DMS114 treated with DMSO at 0.1 percent for 48 hours (cell line): Measurements from ENCODE around the gene CAMK2D.

Experiments
- DNase-seq: peaks from one replicate; lab custom pipeline; 2025; ENCODE audit not compliant: unreplicated experiment; lab: John Stamatoyannopoulos, UW

The CAMK2D gene

DNA sequence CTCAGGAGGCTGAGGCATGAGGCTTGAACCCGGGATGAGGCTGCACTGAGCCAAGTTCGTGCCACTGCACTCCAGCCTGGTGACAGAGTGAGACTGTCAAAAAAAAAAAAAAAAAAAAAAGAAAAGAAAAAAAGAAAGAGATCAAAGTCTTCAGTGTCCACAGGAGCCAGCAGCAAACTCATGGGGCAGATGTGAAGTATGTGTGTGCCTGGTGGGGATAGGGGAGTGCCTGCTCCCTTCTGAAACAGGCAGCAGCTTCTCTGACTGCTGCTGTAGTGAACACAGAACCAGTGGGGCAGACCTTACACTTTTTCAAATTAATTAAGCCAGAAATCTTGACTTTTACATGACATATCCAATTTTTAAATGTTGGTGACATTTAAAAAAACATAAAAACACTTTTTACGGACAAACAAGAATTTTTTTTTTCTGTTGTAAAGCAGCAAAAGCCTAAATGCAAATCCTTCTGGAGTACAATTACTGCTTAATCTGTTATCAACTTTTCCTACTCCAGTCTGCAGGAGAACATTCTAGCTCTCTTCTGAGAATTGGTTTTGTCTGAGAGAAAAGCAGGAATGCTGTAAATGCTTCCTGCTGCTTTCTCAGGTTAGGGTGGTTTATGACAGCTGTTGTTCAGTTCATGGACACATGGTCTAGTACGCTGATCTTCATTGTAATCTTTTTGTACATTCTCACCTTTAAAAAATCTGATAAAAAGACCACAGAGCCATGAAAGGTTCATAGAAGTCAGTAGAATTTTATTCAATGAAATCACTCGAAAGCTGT lies 311.1 kb downstream of the CAMK2D start:
- DNase-seq: no peak

DNA sequence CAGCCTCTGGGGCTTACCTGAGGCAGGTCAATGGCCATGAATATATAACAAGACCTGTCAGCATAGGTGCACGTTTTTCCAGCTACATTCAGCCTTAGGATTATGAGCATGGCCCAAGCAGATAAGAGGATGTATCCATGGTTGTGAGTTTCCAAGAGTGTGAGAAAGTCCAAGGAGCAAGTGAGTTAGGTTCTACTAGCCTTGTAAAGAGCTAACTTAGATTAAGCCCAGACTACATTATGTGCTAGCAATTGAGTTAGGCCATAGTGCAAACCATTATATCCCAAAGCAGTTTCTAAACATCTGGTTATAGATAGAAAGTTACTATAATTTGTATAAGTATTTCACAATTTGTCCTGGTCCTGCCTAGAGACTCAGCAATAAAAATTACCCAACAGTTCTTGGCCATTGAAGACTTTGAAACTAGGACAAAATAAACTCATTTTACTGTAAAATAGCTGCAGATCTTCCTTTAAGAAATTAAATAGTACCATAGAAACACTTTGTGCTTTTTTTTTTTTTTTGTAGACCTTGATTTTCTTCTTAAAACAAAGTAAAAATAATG lies 312.0 kb downstream of the CAMK2D start:
- no peak for DNase-seq

DNA sequence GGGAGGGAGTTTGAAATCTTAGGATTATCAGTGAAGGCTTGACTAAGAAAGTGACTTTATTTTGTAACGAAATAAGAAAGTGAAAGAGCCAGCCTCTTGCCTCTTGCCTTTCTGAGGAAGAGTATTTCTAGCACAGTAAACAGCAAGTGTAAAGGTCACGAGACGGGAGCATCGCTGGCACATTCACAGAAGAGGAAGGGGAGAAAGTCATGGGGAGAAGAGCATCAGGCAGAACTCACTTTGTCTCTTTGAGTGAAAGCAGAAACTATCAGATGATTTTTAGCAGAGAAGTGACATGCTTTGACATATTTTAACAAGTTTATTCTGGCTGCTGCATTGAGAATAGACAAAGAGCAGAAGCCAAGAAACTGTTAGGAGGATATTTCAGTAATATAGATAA lies 313.8 kb downstream of the CAMK2D start:
- no peak for DNase-seq

DNA sequence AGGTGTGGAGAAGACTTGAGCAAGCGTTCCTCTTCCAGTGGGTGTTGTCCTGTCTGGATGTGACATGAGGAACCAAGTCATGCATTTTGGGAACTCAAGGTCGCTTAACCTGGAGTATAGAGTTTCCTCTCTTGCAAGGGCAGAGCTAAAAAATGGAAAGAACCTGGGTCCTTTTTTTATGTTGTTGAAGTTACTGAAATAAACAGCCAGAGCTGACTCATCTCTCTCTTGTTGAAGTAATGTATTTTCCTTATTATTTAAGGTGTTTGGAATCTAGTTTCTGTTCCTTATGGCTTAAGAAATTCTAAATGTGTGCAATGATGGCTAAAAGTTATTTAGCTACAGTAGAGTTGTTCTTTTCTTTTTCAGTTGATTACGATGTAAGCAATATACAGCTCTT lies 314.5 kb downstream of the CAMK2D start:
- DNase-seq: no peak

DNA sequence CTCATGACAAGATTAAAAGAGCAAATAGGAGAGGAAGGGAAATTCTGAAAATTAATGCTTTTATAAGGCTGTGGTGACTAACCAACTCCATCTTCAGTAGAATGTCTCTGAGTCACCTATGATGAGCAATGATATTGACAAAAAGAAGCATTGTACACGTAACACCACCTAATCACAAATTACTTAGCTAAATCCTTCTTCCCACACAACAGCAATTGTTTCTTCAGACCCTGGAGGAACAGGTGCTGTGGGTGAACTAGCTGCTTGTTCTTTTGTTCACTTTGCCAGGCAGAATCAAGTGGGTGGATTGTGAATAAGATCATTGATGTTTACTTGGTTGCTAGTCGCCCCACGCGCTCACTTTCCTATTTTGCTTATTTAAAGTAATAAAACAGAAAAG lies 315.5 kb downstream of the CAMK2D start:
- DNase-seq: no peak

DNA sequence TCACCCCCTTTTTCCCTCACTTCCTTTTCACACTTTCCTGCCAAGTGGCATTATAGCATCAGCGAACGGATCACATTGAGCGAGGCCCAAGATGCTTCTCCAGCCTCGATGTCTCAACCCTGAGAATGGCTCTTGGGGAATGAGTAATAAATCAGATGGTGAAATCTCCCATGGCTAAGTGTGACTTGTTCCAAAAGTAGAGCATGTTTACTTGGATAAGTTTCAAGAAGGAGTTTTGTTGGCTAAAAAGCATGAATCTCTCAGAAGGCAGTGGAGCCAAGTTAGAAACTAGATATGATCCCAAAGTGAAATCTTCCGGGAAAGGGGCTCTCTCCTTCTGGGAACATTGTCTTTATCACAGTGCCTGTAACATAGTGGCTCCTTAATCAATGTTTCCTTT lies 316.3 kb downstream of the CAMK2D start:
- no peak for DNase-seq

DNA sequence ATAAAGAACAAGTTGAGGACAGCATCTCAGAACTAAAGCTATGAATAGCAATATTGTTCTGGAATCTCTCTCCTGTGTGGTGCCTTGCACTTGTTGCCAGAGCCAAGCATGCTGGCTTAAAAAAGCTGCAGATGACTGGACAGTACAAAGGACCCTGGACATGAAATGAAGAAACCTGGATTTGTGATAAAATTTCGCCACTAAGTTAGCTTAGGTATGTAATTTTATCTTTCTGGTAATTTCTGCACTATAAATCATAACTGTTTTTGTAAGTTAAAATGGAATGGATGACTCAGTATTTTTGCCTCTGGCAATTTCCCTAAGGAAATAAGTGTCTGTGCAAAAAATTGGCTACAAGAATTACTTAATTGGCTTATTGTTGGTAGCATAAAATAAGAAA lies 317.2 kb downstream of the CAMK2D start:
- DNase-seq: no peak

DNA sequence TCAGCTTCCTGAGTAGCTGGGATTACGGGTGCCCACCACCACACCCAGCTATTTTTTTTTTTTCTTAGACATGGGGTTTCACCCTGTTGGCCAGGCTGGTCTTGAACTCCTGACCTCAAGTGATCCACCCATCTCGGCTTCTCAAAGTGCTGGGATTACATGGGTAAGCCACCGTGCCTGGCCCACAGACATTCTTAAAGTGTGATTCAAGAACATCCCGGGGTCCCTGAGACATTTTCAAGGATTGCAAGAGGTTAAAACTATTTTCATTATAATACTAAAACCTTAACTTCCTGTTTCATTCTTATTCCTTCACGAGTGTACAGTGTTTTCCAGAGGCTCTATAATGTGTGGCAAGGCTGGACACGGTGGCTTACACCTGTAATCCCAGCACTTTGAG lies 318.7 kb downstream of the CAMK2D start:
- DNase-seq: no peak

DNA sequence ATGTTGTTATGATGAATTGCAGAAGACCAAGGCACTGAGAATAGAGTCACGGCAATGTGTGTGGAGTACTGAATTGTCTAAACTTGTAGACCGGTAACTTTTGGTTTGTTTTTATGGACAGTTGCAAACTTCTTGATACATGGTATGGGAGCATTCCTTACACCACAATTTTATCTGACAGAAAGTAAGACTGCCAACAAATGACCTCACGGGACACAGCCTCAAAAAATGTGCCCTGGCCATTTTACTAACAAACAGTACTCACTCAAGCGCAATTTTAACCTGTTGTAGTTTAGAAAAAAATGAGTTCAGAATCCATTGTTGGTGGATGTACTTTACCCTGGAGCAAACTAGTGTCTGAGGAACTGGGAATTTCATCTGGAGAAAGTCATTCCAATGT lies 321.2 kb downstream of the CAMK2D start:
- no peak for DNase-seq

DNA sequence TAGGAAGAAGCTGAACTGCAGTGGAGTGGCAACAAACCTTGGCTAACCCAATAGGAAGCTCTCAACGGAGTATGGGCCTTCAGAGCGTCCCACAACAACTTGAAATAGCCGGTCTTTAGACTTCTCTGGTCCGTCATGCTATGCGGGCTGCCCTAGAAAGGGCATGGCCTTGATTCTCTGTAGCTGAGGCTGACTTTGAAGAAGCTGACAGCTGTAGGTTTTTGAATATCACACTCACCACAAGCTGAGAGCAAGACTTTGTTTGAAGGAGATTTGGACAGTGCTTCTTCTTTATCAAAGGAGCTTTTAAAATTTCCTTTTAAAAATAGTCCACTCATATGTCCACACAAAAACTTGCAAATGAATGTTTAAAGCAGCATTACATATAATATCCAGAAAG lies 322.9 kb downstream of the CAMK2D start:
- DNase-seq: no peak

DNA sequence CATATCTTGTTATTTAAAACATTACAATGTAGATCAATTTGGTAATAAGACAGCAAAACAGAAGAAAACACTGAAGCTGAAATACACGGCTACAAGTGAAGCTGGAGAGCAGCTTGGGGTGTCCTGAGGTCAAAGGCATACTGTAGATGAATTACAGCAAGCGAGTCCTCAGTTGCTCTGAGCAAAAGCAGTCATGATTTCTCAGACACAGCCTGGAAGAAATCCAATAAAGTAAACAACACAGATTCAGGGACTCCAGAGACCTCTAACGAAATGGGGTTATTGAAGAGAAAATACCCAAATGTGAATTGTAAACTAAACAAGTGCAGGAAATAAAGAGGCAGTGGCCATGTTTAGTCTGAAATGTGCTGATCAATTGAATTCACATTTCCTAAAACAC lies 324.4 kb downstream of the CAMK2D start:
- no peak for DNase-seq

DNA sequence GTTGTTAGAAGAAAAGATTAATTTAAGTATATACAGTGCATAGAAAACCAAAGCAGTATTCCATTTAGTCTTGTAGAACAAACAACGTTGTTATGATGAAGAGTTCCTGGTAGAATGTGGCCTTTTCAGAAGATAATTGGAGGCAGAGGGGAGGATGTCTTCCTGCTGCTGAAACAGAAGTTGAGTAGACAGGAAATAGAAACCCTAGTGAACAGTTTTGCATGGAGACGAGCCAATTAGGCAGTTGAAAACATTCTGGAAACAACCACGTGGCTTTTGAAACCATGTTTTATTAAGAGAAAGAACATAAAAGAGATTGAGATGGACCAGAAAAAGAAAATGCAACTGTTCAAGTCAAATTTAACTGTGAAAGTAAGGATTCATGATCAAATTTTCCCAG lies 325.2 kb downstream of the CAMK2D start:
- DNase-seq: no peak

DNA sequence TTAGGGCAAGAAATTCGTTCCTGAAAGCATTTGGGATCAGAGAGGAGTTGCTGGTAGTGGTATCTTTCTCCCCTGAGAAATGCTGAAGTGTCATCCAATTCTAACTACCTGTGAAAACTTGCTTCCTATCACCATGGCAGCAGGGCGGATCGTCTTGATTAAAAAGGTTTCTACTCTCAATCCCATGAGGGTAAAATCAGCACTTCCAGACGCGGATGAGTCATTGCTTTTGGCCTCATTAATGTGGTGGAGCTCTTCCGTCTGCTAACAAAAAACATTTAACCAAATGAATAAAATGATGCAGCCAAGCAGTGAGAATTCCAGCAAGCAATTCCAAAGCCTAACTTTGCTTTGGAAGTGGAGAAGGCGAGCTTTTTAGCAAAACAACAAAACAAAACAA lies 325.6 kb downstream of the CAMK2D start:
- DNase-seq: no peak

DNA sequence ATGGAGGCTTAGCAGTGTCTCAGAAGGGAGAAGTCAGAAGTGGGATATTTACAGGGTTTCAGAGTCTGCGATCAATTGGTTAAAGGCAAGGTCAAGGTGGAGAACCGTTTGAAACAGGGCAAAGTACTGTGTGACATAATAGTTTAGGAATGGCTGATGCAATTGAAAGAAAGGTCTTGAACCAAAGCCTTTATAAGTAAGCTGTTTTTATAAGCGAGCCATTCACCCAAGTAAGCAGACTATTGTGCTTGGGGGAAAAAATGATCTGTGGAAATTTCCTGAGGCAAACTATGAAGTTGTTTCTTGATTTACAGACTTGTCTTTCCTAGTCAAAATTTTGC lies 327.3 kb downstream of the CAMK2D start:
- DNase-seq: no peak

DNA sequence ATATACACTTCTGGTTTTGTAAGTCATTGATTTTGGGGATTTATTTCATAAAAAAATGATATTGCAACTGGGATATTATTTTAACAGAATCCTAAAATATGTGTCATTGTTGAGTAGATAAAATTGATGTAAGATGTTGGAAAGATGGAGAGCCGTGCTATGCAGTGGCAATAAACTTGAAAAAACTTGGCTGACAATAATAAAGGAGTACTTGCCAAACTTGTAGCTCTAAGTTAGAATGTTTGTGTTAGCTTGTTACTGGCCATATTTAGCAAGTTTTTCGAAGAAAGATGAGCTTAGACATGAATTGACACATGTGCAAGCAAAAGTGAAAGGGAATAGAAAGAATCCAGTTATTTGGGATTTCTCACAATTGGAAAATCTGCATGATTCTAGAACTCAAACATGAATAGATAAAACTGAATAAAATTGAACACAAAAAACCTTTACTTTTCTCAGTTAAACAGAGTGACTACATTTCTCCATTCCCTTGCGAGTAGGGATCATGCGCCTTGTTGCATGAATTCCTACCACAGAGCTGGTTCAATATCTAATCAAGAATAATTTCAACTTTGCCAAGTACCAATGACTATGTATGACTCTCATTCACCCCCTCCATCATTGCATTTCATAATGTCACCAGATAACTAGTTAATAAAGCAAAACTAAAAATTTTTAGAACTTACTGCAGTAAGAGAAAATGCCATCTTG lies 327.8 kb downstream of the CAMK2D start:
- no peak for DNase-seq

DNA sequence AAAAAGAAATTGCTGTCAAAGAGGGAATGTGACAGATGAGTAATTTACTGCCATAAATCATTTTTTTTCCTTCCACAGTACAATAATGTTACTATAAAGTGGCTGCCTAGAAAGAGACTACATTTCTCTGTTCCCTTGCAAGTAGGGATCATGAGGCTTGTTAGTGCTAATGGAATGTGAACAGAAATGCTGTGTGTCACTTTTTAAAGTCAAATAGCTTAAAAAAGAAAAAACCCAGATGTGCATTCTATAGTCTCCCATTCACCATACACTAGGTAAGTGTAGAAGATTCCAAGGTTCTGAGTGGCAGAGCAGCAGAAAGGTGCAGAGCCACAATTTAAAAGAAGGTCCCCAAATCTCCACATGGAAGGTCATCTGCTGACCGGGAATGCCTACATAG lies 328.4 kb downstream of the CAMK2D start:
- DNase-seq: no peak

DNA sequence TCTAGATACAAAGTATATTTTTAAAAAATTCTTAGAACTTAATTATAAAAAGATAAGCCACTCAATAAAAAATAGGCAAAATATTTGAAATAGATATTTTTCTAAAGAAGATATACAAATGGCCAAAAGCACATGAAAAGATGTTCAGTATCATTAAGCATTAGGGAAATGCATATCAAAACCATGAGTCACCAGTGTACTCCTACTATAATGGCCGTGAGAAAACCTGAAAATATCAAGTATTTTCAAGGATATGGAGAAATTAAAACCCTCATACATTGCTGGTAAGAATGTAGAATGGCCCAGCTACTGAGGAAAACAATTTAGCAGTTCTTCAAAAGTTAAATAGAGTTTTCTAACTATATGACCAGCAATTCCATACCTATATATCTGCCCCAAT lies 337.9 kb downstream of the CAMK2D start:
- no peak for DNase-seq

DNA sequence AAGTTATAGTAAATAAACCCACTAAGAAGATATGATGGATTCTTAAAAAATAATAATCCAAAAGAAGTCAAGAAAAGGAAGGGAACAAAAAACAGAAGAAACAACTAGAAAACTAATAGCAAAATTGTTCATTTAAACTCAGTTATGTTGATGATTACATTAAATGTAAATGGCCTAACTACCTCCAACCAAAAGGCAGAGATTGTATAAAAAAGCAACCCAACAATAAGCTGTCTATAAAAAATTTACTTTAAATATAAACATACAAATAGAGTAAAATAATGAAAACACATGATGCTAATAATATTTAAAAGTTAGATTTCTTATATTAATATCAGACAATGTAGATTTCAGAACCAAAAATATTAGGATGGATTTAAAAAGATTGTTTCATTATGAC lies 340.6 kb downstream of the CAMK2D start:
- no peak for DNase-seq

DNA sequence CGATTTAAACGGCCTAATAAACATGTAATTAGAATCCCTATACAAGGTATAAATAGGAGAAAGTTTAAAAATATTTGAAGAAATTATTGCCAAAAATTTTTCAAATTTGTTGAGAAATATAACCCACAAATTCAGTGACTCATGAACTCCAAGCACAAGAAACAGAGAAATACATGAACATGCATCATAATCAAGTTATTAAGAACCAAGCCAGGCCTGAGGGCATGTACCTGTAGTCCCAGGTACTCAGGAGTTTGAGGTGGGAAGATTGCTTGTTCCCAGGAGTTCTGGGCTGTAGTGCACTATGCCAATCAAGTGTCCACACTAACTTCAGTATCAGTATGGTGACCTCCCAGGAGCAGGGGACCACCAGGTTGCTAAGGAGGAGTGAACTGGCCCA lies 341.9 kb downstream of the CAMK2D start:
- no peak for DNase-seq

DNA sequence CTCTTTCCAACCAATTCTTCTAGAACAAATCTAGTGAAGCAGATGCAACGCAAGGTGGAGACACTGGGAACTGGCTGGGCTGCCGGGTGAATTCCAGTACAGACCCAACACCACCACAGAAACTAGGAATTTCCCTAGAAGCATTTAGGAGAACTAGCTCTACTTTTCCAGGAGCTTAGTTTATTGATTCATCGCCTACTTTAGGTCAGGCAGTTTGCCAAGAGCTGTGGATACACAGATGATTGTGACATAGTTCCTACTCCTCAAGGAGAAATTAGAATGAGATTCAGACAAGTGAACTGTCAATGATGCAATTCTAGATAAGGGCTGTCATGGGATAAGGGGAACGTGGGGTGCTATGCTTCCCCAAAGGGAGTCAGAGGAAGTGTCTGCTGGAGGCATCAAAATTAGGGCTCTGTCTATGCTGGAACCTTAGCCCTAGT lies 350.0 kb downstream of the CAMK2D start:
- no peak for DNase-seq

DNA sequence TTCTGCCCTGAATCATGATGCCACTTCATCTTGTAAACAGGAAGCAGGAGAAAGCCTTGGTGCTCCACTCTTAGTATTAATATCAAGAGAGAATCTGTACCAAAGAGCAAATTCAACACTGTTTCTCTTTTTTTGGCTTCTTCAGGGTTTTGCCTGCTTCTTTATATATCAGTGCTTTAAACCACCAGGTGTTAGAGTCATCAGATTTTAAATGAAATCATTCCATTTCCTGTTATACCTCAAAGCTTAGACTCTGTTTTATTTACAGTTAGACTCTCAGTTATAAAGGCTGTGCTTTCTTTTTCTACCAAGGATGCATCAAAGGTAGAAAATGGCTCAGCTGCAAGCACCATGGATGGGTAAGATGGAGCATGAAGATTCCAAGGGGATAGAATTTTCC lies 350.9 kb downstream of the CAMK2D start:
- no peak for DNase-seq

DNA sequence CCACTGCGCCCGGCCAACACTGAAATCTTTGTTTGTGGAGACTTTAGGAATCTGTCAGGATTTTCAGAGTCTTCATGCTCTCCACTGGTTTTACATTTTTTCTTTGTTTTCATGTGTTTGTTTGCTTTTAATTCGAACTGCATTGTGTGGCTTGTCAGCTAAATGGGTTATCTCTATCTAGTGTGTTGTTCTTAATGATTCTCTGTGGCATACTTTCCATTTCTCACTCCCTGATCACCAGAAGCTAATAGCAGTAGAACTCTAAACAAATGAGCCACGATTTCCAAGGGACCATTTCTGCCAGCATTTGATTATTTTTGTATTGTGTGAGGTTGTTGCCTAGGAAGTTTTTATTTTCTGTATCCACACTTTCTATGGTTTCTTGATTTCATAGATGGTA lies 352.4 kb downstream of the CAMK2D start:
- no peak for DNase-seq

DNA sequence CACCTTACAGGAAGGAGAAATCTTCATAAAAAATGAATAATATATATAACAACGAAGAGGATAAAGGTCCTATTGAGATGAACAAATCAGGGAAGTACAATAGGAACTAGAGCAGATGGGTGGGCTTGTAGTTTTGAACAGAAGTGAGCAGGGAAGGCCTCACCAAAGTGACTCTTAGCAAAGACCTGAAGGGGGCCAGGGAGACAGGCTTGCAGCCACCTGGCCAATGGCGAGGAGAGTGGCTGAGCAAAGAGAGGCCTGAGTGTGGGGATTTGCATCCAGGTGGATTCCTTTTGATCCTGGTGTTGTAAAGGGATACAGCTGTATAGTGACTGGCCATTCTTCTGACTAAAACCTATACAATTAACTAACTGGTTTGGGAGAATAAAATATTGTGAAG lies 354.1 kb downstream of the CAMK2D start:
- DNase-seq: no peak
